Uterus (tissue), 2 donors: ENCODE results near the gene CT45A10.

ENCODE experiments used
- CTCF ChIP-seq, 4 experiments: fragments of 200-600 bp in 2 of 4; fragments of 450-650 bp in 2 of 4; sonication (generic) in 2 of 4; IDR thresholded peaks; one replicate each; pipeline ENCODE4 v1.5.1; 2016 to 2019; ENCODE audit warnings: antibody characterized with exemption in 4 of 4, mild to moderate bottlenecking in 2 of 4, moderate library complexity in 1 of 4
- POLR2A ChIP-seq, 2 donors: fragments of 450-650 bp; IDR thresholded peaks; one replicate each; pipeline ENCODE4 v1.6.1; 2016; ENCODE audit warnings: antibody characterized with exemption in 2 of 2, mild to moderate bottlenecking in 1 of 2, moderate library complexity in 1 of 2

DNA sequence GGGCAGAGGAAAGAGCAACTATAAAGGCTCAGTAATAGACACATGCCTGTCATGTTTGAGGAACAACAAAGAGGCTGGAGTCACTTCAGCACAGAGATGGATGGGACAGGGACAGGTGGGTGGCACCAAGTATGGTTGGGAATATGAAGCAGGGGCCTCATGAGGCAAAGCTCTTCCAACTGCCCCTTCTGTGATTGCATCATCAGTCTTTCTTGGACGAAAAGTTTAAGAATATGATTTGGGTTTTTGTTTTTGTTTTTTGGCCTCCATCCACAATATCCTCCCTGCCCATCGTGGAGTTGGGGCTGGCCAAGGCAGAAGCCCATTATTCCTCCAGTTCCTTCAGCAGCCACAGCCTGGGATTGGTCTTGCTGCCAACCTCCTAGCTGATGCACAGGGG is 34.7 kb upstream of the CT45A10 start:
- TF ChIP-seq POLR2A (IDR thresholded peaks at IDR 0.05): no peak
- TF ChIP-seq CTCF (IDR thresholded peaks at IDR 0.05): no peak
